HG03066 (cell line): ENCODE measurements around the gene CYP2F1.
"Not testable (repeated sequence)": the region's sequence is repeated elsewhere in the genome, so short reads cannot be mapped to it uniquely, and the experiment has no call there.

Experiments used
- ATAC-seq: cut with Tn5 transposase; IDR thresholded peaks from one replicate; pipeline ENCODE4 v1.9.1; 2021; ENCODE audit warnings: low read depth; ENCODE audit not compliant: unreplicated experiment

Gene CYP2F1

GRCh38 chr19:41126765-41127203 is 12.6 kb downstream of the CYP2F1 start:
- not testable (repeated sequence) for ATAC-seq

DNA sequence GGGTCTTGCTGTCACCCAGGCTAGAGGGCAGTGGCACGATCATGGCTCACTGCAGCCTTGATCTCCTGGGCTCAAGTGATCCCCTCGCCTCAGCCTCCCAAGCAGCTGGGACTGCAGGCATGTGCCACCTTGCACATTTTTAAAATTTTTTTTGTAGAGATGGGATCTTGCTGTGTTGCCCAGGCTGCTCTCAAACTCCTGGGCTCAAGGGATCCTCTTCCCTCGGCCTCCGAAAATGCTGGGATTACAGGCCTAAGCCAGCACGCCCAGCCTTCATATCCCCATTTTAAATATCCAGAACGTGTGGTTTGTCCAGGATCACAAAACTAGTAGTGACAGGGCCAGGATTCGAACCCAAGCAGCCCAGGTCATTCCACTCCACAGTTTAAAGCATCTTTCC is 13.1 kb downstream of the CYP2F1 start:
- ATAC-seq, result not testable (repeated sequence)

DNA sequence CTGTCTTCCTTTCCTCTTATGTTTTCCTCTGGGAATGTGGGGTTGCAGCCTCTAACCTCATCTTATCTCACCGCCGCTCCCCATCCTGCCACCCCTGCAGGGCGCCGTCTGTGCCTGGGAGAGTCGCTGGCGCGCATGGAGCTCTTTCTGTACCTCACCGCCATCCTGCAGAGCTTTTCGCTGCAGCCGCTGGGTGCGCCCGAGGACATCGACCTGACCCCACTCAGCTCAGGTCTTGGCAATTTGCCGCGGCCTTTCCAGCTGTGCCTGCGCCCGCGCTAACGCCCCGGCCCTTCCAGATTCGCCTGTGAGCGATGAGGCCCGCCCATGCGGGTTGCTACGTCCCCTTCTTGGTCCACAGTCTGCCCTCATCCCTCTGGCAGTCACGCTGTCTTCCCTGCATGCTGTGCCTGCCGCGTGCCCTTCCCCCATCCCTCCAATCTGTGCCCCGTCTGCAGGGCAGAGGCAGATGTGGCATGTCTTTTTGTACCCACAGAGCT is 13.6 kb downstream of the CYP2F1 start:
- ATAC-seq, result not testable (repeated sequence)

DNA sequence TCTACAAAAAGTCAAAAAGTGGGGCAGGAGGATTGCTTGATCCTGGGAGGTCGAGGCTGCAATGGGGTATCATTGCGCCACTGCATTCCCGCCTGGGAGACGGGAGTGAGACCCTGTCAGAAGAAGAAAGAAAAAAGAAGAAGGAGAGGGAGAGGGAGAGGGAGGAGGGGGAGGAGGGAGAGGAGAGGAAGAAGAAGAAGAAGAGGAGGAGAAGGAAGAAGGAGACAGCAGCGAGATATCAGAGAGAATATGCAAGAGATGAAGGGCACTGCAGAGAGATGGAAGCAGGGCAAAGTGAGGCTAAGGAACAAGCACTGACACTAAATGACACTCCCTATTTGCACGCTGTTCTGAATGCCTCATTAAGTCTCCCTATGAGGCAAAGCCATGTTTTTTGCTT is 14.5 kb downstream of the CYP2F1 start:
- no peak for ATAC-seq

- ATAC-seq, result no peak
These were observed 17.0 kb downstream of the CYP2F1 start for GRCh38 chr19:41131186-41131585.

GRCh38 chr19:41133260-41133659 is 19.0 kb downstream of the CYP2F1 start:
- no peak for ATAC-seq

DNA sequence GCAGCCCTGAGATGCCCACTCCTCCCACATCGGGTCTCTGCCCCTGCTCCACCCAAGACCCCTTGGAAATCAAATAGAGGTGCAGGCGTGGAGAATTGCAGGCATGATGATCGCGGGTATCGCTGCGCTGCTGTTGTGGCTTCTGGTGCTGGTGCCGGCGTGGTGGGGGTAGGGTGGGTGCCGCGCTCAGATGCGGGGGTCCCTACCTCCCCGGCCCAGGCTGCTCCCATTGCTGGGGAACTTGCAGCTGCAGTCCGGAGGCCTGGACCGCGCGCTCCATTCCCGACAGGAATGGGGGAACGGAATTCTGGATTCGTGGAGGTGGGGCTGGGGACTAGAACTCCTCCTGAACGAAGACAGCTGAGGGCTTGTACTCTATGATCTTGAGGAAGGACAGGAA is 20.4 kb downstream of the CYP2F1 start:
- no peak for ATAC-seq

DNA sequence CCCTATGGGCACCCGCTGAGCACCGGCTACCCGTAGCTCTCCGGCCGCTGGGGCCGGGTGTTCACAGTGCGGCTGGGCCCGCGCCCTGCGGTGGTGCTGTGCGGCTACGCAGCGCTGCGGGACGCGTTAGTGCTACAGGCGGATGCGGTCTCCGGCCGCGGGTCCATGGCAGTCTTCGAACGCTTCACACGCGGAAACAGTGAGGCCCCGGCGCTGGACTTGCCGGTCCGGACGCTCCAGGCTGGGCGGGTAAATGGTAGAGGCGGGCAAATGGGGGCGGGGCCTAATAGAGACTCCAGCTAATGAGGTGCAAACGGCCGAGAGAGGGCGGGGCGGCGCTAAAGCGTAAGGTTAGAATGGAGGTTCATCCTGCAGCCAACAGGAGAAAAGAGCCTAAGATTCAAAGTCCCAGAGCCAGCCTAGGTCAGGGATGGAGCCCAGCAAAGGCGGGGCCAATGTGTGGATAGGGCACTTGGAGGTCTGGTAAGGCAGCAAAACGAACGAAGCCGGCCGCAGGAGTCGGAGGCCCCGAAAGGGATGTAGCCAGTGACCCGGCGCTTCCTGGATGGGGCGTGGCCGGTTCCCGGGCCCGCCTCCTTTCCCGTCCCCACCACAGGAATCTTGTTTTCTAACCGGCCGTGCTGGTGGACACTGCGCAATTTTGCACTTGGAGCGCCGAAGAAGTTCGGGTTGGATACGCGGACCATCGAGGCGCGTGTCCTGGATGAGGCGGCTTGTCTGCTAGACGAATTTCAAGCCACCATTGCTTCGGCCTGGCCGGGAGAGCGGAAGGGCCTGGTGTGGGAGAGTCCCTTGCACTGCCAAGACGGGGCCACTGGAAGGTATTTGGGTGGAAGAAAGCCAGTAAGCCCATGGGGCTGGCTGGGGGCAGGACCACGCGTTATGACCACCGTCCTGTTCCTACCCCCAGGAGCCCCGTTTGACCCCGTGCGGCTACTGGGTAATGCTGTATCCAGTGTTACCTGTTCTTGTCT is 21.5 kb downstream of the CYP2F1 start:
- not testable (repeated sequence) for ATAC-seq

DNA sequence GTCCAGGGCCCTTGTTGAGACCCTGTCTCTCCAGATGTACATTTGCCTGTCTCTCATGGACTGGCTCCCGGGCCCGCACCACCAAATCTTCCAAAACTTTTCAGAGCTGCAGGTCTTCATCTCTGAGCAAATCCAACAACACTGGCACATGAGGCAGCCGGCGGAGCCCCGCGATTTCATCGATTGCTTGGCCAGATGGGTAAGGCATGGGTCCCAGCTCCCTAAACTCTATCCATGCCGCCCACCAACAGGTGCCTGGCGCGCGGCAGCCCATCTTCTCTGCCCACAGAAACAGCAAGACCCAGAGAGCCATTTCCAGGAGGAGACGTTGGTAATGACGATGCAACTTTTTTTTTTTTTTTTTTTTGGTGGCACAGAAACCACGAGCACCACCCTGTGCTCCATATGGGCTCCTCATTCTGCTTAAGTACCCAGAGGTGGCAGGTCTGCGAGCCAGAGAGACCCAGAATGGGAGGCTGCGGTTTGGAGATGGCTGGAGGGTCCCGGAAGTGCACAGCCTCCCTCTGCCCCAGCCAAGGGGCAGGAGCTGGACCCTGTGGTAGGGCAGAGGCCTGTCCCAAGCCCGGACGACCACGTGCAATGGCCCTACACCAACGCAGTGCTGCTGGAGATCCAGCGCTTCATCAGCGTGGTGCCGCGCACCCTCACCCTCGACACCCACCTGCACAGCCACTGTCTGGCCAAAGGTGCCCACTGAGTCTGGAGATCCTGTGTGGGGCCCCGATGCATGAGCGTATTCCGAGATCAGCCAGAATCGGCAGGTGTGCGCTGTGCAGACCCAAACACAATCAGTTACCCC is 22.6 kb downstream of the CYP2F1 start:
- no peak for ATAC-seq

- ATAC-seq, result no peak
These were observed 30.2 kb downstream of the CYP2F1 start for GRCh38 chr19:41144403-41144802.

DNA sequence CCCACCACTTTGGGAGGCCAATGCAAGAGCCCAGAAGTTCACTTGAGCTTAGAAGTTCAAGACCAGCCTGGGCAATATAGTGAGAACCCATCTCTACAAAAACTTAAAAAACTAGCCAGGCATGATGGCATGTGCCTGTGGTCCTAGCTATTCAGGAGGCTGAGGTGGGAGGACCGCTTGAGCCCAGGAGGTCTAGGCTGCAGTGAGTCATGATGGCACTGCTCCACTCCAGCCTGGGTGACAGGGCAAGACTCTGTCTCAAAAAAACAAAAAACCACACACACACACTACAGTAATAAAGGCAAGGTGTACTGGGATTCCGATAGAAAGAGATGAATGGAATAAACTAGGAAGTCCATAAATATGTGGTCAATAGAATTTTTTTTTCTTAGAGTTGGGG is 35.6 kb downstream of the CYP2F1 start:
- no peak for ATAC-seq

- ATAC-seq, result not testable (repeated sequence)
These were observed 36.8 kb downstream of the CYP2F1 start for GRCh38 chr19:41150986-41151385.

- no peak for ATAC-seq
These were observed 39.8 kb downstream of the CYP2F1 start for GRCh38 chr19:41154060-41154459.

DNA sequence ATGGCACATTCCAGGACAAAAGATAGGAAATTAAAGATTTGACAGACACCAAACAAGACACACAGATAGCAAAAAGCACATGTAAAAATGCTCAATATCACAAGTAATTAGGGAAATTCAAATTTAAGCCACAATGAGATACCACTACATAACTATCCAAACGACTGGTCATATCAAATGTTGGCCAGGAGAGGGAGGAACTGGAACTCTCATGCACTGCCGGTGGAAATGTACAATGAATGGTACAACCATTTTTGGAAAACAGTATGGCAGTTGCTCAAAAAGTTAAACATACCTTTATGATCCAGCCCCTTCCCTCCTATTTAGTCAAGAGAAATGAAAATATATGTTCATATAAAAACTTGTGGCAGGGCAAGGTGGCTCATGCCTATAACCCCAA is 42.0 kb downstream of the CYP2F1 start:
- no peak for ATAC-seq

GRCh38 chr19:41159881-41160280 is 45.6 kb downstream of the CYP2F1 start:
- ATAC-seq, result no peak

- ATAC-seq, result no peak
These were observed 47.7 kb downstream of the CYP2F1 start for GRCh38 chr19:41161903-41162302.

DNA sequence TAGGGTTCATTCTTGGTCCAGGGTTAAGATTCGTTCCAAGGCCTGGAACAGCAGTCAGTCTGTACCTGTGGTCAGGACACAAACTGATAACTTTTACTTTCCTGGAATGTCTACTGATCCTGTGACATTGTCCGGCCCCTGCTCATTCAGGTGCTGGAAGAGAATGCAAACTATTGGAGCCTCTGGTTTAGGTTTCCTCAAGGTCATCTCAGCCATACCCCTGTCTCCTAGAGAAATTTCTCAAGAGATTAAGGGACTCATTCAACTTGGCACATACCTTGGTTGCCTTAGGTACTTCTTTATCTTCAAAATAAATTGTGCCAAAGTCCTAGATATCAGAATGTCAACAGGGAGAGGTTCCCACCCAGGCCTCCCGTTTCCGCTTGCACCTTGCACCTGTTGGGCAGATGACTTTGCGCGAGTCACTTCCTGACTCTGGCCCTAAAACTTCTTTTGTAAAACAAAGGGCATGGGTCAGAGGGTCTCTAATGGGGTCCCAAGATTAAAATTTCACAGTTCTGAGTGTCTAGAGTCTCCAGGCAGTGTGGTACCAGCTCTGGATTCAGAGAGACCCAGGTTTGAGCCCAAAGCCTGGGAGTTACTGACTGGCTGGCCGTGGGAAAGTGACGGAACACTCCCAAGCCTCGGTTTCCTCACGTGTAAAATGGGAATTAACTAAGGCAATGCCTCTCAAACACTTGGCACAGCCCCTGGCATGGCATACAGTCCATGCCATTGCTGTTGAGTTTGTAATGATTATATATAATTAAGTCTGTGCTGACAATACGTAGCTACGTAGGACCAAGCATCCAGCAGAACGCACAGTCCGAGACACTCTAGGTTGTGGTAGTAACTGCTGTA is 52.9 kb downstream of the CYP2F1 start:
- no peak for ATAC-seq

- no peak for ATAC-seq
These were observed 58.3 kb downstream of the CYP2F1 start for GRCh38 chr19:41172297-41173164.

DNA sequence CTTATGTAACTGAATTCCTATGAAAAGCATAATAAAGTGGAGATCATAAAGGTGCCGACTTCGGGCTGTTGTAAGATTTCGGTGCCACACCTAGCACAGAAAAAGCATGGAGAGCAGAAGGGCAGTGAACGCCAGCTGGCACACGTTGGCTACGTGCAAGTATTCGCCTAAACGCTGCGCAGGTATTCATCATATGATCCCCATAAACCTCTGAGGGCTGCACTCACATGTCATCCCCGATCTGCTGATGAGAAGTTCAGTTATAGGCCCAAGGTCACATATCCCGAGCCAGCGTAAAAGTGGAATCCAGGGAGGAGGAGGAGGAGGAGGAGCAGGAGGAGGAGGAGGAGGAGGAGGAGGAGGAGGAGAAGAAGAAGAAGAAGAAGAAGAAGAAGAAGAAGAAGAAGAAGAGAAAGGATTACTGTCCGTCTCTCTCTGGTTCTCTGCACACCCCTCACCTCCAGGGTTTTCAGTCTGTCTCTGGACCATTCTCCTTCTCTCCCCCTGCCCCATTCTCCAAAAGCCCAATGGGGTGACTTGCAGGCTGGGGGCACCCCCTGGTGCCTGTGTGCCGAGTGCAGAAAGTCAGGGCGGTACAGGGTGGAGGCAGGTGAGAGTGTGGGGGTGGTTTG is 60.2 kb downstream of the CYP2F1 start:
- ATAC-seq, result no peak
